Ishikawa (cell line): ENCODE data around the gene PTPRM.

Experiments
- CEBPB ChIP-seq: IDR thresholded peaks from 2 replicates; pipeline ENCODE4 v1.6.1; 2012
- CREB1 ChIP-seq: IDR thresholded peaks from 2 replicates; pipeline ENCODE4 v1.6.1; 2012; ENCODE audit warnings: low read depth
- EGR1 ChIP-seq: IDR thresholded peaks from 2 replicates; pipeline ENCODE4 v1.6.1; 2012
- EP300 ChIP-seq: IDR thresholded peaks from 2 replicates; pipeline ENCODE4 v1.6.1; 2012; ENCODE audit warnings: borderline replicate concordance
- FOXM1 ChIP-seq: IDR thresholded peaks from 2 replicates; pipeline ENCODE4 v1.6.1; 2012; ENCODE audit warnings: low read depth, borderline replicate concordance
- NFIC ChIP-seq: IDR thresholded peaks from 2 replicates; pipeline ENCODE4 v1.6.1; 2012
- RAD21 ChIP-seq: IDR thresholded peaks from 2 replicates; pipeline ENCODE4 v1.6.1; 2012; ENCODE audit warnings: low read depth
- TAF1 ChIP-seq: IDR thresholded peaks from 2 replicates; pipeline ENCODE4 v1.6.1; 2012; ENCODE audit warnings: low read depth, mild to moderate bottlenecking
- TCF12 ChIP-seq: IDR thresholded peaks from 2 replicates; pipeline ENCODE4 v1.6.1; 2012; ENCODE audit warnings: low read depth
- TEAD4 ChIP-seq: IDR thresholded peaks from 2 replicates; pipeline ENCODE4 v1.6.1; 2012
- YY1 ChIP-seq: IDR thresholded peaks from 2 replicates; pipeline ENCODE4 v1.6.1; 2012; ENCODE audit warnings: low read depth
- ZBTB7A ChIP-seq: IDR thresholded peaks from 2 replicates; pipeline ENCODE4 v1.6.1; 2012; ENCODE audit warnings: low read depth
- TF ChIP-seq, protein P1 (sequence below): IDR thresholded peaks from 2 replicates; pipeline ENCODE4 v1.6.1; 2012; ENCODE audit warnings: low read depth, mild to moderate bottlenecking
- TF ChIP-seq, protein P2 (sequence below): IDR thresholded peaks from 2 replicates; pipeline ENCODE4 v1.6.1; 2012
- TF ChIP-seq, protein P3 (sequence below): IDR thresholded peaks from 2 replicates; pipeline ENCODE4 v1.6.1; 2012

PTPRM gene

DNA sequence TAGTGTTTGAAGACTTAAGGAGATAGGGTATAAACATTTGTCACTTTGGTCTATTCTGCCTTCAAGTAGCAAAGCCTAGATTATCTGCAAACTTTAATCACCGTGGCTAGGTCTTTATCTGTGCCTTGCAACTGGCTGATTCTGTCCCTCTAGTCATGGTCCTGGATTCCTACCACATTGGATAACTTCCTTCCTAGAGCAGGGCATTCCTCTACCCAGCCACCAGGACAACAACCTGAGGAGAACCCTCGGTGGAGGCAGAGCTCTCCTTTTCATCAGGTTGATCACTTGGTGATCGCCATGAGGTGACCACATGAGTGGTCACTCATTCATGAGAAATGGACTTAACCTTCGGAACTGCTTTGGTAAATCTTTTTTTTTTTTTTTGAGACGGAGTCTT, 25.3 kb upstream of the PTPRM start:
- TF ChIP-seq YY1 (no peak), EP300 (no peak), CEBPB (no peak), ZBTB7A (no peak), TAF1 (no peak), CREB1 (no peak), FOXM1 (no peak), RAD21 (no peak), EGR1 (no peak), TCF12 (no peak), TEAD4 (no peak), NFIC (no peak)
- TF ChIP-seq, protein P1, sequence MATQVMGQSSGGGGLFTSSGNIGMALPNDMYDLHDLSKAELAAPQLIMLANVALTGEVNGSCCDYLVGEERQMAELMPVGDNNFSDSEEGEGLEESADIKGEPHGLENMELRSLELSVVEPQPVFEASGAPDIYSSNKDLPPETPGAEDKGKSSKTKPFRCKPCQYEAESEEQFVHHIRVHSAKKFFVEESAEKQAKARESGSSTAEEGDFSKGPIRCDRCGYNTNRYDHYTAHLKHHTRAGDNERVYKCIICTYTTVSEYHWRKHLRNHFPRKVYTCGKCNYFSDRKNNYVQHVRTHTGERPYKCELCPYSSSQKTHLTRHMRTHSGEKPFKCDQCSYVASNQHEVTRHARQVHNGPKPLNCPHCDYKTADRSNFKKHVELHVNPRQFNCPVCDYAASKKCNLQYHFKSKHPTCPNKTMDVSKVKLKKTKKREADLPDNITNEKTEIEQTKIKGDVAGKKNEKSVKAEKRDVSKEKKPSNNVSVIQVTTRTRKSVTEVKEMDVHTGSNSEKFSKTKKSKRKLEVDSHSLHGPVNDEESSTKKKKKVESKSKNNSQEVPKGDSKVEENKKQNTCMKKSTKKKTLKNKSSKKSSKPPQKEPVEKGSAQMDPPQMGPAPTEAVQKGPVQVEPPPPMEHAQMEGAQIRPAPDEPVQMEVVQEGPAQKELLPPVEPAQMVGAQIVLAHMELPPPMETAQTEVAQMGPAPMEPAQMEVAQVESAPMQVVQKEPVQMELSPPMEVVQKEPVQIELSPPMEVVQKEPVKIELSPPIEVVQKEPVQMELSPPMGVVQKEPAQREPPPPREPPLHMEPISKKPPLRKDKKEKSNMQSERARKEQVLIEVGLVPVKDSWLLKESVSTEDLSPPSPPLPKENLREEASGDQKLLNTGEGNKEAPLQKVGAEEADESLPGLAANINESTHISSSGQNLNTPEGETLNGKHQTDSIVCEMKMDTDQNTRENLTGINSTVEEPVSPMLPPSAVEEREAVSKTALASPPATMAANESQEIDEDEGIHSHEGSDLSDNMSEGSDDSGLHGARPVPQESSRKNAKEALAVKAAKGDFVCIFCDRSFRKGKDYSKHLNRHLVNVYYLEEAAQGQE = no peak
- TF ChIP-seq, protein P2, sequence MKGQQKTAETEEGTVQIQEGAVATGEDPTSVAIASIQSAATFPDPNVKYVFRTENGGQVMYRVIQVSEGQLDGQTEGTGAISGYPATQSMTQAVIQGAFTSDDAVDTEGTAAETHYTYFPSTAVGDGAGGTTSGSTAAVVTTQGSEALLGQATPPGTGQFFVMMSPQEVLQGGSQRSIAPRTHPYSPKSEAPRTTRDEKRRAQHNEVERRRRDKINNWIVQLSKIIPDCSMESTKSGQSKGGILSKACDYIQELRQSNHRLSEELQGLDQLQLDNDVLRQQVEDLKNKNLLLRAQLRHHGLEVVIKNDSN = no peak
- TF ChIP-seq, protein P3, sequence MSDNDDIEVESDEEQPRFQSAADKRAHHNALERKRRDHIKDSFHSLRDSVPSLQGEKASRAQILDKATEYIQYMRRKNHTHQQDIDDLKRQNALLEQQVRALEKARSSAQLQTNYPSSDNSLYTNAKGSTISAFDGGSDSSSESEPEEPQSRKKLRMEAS = no peak

DNA sequence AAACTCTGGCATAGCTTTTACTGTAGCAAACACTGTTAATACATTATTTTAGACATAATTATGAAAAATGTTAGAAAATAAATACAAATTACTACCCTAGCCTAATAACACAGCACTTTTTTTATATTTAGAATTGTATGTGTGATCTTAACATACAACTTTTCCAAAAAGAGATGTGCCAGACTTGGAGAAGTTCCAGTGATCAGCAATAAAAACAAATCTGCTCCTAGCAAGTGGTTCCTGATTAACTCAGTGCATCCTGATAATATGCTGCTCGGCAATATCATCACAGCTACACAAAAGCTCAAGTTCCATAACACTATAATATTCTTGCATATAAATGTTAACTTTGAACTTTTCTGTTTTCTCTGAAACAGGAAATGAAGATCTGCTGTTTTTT, 22.4 kb upstream of the PTPRM start:
- TF ChIP-seq EGR1 = no peak
- no peak for TF ChIP-seq FOXM1
- TF ChIP-seq TCF12 = no peak
- no peak for TF ChIP-seq TAF1
- TF ChIP-seq, protein P1 = no peak
- no peak for TF ChIP-seq RAD21
- TF ChIP-seq CEBPB = no peak

DNA sequence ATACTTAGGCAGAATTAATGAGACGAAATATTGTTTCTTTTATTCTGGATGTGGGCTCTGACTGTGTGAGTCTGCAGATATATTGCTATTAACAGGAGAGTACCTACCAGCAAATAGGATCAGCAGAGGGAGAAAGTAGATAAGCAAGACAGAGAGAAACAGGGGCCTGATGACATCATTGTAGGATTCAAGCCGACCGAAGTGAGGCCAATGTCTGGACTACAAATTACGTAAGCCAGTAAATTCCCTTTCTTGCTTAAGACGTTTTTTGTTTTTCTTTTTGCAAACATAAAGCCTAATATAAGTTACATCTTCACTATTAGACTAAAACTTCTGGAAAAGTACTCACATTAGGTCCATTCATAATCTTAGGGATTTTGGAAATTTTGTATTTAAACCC, 21.4 kb upstream of the PTPRM start:
- no peak for TF ChIP-seq CREB1
- TF ChIP-seq TAF1 = no peak
- TF ChIP-seq ZBTB7A = no peak
- TF ChIP-seq FOXM1 = no peak

DNA sequence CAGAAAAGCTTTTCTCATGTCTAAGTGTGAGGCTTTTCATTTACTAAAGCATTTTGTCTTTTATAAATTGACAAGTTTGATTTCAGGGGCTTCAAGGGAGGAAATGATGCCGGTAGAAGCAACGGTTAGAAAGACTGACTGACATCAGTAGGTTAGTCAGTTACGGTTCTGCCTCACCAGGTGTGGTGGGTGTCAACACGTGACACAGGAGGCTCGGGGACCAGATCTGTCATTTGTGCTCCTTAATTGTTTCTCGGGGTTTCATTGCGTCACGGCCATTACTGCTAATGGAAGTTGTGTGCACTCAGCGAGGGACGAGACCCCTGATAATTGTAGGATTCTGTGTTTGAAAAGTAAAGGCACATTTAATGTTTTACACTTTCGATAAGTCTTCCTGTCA, 18.9 kb upstream of the PTPRM start:
- TF ChIP-seq, protein P2 = no peak

DNA sequence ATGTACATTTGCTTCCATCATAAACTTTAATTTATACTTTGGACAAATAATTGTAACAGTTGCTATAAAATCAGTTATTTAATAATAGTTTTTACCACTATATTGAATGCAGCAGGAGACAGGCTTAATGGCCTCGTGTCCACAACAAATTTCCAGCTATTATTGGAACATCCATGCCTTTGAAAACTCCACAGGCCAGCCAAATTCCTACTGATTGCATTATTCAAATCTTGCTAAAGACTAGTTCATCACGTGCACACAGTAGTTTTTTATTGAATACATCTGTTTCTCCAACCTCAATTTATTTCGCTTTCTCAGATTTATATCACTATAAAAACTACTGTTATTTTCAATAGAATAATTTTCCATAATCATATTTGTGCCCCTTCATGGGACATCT, 18.4 kb upstream of the PTPRM start:
- TF ChIP-seq NFIC = no peak
- TF ChIP-seq TAF1 = no peak
- TF ChIP-seq, protein P2 = no peak
- no peak for TF ChIP-seq TEAD4
- no peak for TF ChIP-seq EGR1
- TF ChIP-seq FOXM1 = no peak
- TF ChIP-seq, protein P1 = no peak
- TF ChIP-seq, protein P3 = no peak
- no peak for TF ChIP-seq ZBTB7A
- TF ChIP-seq RAD21 = no peak
- no peak for TF ChIP-seq EP300
- TF ChIP-seq CREB1 = no peak
